ENCODE measurements around the gene RSBN1L. TPM values are rescaled to one million over a fixed set of nuclear protein-coding genes. Genes with fewer than 3 reads are reported as not detected.

RSBN1L gene
- total RNA-seq, 2 donors from 2014 or later: 20.1 to 25.5 TPM

- Histone ChIP-seq H3K36me3 (no peaks in the 10 kb centered on the region), H3K27me3 (no peaks in the 10 kb centered on the region), H3K4me3 (no peak overlapping the region), H3K9me3 (no peaks in the 10 kb centered on the region), H3K9ac (ENCODE audit: low read depth in 2 of 2, low read length in 2 of 2) (no peak overlapping the region), H3K27ac (no peak overlapping the region), H3K4me1 (no peaks in the 10 kb centered on the region)
- no peak for TF ChIP-seq CTCF (IDR thresholded peaks at IDR 0.05)
- intact Hi-C loops (cut with DNase I): no loop called here
- peak; percentile 70 for DNase-seq
Measured at GRCh38 chr7:77734659-77735421, 38.6 kb downstream of the RSBN1L start.

GRCh38 chr7:77735457-77735856, 39.2 kb downstream of the RSBN1L start:
- Histone ChIP-seq H3K36me3 (no peaks in the 10 kb centered on the region), H3K27ac (no peak overlapping the region), H3K27me3 (no peaks in the 10 kb centered on the region), H3K9me3 (no peaks in the 10 kb centered on the region), H3K9ac (ENCODE audit: low read depth in 2 of 2, low read length in 2 of 2) (no peak overlapping the region), H3K4me1 (no peaks in the 10 kb centered on the region), H3K4me3 (no peak overlapping the region)
- no peak for DNase-seq
- intact Hi-C loops (cut with DNase I): no loop called here
- no peak for TF ChIP-seq CTCF (IDR thresholded peaks at IDR 0.05)

GRCh38 chr7:77736991-77737390, 40.7 kb downstream of the RSBN1L start:
- intact Hi-C loops (cut with DNase I): no loop called here
- Histone ChIP-seq H3K27ac (no peak overlapping the region), H3K9me3 (no peaks in the 10 kb centered on the region), H3K4me3 (no peak overlapping the region), H3K27me3 (no peaks in the 10 kb centered on the region), H3K36me3 (no peaks in the 10 kb centered on the region), H3K4me1 (no peaks in the 10 kb centered on the region), H3K9ac (ENCODE audit: low read depth in 2 of 2, low read length in 2 of 2) (no peak overlapping the region)
- no peak for DNase-seq
- TF ChIP-seq CTCF (IDR thresholded peaks at IDR 0.05): no peak

GRCh38 chr7:77738382-77738781, 42.1 kb downstream of the RSBN1L start:
- TF ChIP-seq CTCF (IDR thresholded peaks at IDR 0.05): no peak
- H3K9ac ChIP-seq (ENCODE audit: low read depth in 2 of 2, low read length in 2 of 2): no peak overlapping the region
- H3K27ac ChIP-seq: no peak overlapping the region
- H3K4me3 ChIP-seq: no peak overlapping the region
- no peaks in the 10 kb centered on the region for H3K4me1 ChIP-seq
- DNase-seq: no peak
- no peaks in the 10 kb centered on the region for H3K9me3 ChIP-seq
- no peaks in the 10 kb centered on the region for H3K36me3 ChIP-seq
- H3K27me3 ChIP-seq: no peaks in the 10 kb centered on the region
- intact Hi-C loops (cut with DNase I): no loop called here

- Histone ChIP-seq H3K27ac (no peak overlapping the region), H3K27me3 (no peaks in the 10 kb centered on the region), H3K9ac (ENCODE audit: low read depth in 2 of 2, low read length in 2 of 2) (no peak overlapping the region), H3K36me3 (no peaks in the 10 kb centered on the region), H3K4me3 (no peak overlapping the region), H3K9me3 (no peaks in the 10 kb centered on the region), H3K4me1 (no peaks in the 10 kb centered on the region)
- no peak for TF ChIP-seq CTCF (IDR thresholded peaks at IDR 0.05)
- no peak for DNase-seq
- intact Hi-C loops (cut with DNase I): no loop called here
Measured at GRCh38 chr7:77738871-77739270, 42.6 kb downstream of the RSBN1L start.
